HG03520 (cell line): ENCODE data around the gene ZNF664.
A peak's percentile ranks its signal among the peaks of the same experiment; 100 is the strongest.

Experiments
- ATAC-seq: cut with Tn5 transposase; IDR thresholded peaks from one replicate; pipeline ENCODE4 v1.9.1; 2021; ENCODE audit warnings: mild to moderate bottlenecking, moderate library complexity; ENCODE audit not compliant: unreplicated experiment

The ZNF664 gene

GRCh38 chr12:123957196-123957595 lies 15.8 kb upstream of the ZNF664 start:
- ATAC-seq, result no peak

GRCh38 chr12:123958462-123958861 lies 14.6 kb upstream of the ZNF664 start:
- no peak for ATAC-seq

GRCh38 chr12:123958876-123959275 lies 14.1 kb upstream of the ZNF664 start:
- ATAC-seq, result no peak

- ATAC-seq, result no peak
These were observed 12.8 kb upstream of the ZNF664 start for GRCh38 chr12:123960029-123960735.

- no peak for ATAC-seq
These were observed 12.2 kb upstream of the ZNF664 start for GRCh38 chr12:123960856-123961255.

- no peak for ATAC-seq
These were observed 11.2 kb upstream of the ZNF664 start for GRCh38 chr12:123961585-123962345.

GRCh38 chr12:123962513-123962912 lies 10.5 kb upstream of the ZNF664 start:
- no peak for ATAC-seq

GRCh38 chr12:123963821-123964220 lies 9.2 kb upstream of the ZNF664 start:
- no peak for ATAC-seq

GRCh38 chr12:123965382-123965781 lies 7.6 kb upstream of the ZNF664 start:
- no peak for ATAC-seq

- no peak for ATAC-seq
These were observed 6.4 kb upstream of the ZNF664 start for GRCh38 chr12:123966596-123966995.

GRCh38 chr12:123967121-123967586 lies 5.9 kb upstream of the ZNF664 start:
- no peak for ATAC-seq

- no peak for ATAC-seq
These were observed 1.6 kb upstream of the ZNF664 start for GRCh38 chr12:123971449-123971769.

- peak; percentile 12 for ATAC-seq
These were observed 1.1 kb upstream of the ZNF664 start for GRCh38 chr12:123971770-123972456.

GRCh38 chr12:123973552-123974341 lies 732 bp downstream of the ZNF664 start:
- ATAC-seq, result peak; percentile 11

- ATAC-seq, result no peak
These were observed 3.3 kb downstream of the ZNF664 start for GRCh38 chr12:123976227-123976826.

GRCh38 chr12:123979566-123979965 lies 6.6 kb downstream of the ZNF664 start:
- ATAC-seq, result no peak

GRCh38 chr12:123982269-123982668 lies 9.3 kb downstream of the ZNF664 start:
- ATAC-seq, result no peak

GRCh38 chr12:123983822-123984485 lies 10.9 kb downstream of the ZNF664 start:
- no peak for ATAC-seq

GRCh38 chr12:123984903-123985302 lies 11.9 kb downstream of the ZNF664 start:
- no peak for ATAC-seq

- no peak for ATAC-seq
These were observed 13.5 kb downstream of the ZNF664 start for GRCh38 chr12:123986374-123986965.
